HEK293 (cell line): ENCODE data around the gene DENND5A.

Experiments used
- CTCF ChIA-PET: fragments of 350-600 bp; formaldehyde crosslinking; extraction: SDS; loops from one replicate; lab custom pipeline; 2021; ENCODE audit warnings: antibody characterized with exemption; lab: Yijun Ruan, JAX
- POLR2A ChIA-PET: fragments of 300-600 bp; formaldehyde crosslinking; extraction: SDS; loops from one replicate; lab custom pipeline; 2020; ENCODE audit warnings: antibody characterized with exemption, inconsistent platforms; lab: Yijun Ruan, JAX
- H3K27ac ChIP-seq: fragments of 200-500 bp; sonication (Bioruptor generic); 2 replicates; pipeline ENCODE4 v1.5.1; 2014; ENCODE audit warnings: low read depth, low read length, control low read depth, inconsistent platforms; ENCODE audit errors: extremely low read depth
- H3K36me3 ChIP-seq, 2 experiments: fragments of 200-500 bp in 1 of 2; sonication (Bioruptor generic) in 1 of 2; 1 replicate in 1 of 2; 2 replicates in 1 of 2; pipeline ENCODE4 v1.5.1; 2014 to 2017; ENCODE audit warnings: inconsistent platforms in 2 of 2, low read length in 2 of 2; ENCODE audit not compliant: control insufficient read depth in 2 of 2, insufficient read depth in 1 of 2
- H3K4me1 ChIP-seq: fragments of 200-500 bp; sonication (Bioruptor generic); 2 replicates; pipeline ENCODE4 v1.5.1; 2014; ENCODE audit warnings: mild to moderate bottlenecking, low read length, inconsistent platforms; ENCODE audit not compliant: control insufficient read depth, insufficient read depth
- H3K4me3 ChIP-seq: 2 replicates; pipeline ENCODE4 v1.5.1; 2011; ENCODE audit warnings: low read depth, mild to moderate bottlenecking, control low read depth, low read length, moderate library complexity
- H3K9me3 ChIP-seq: fragments of 200-500 bp; sonication (Bioruptor generic); 2 replicates; pipeline ENCODE4 v1.5.1; 2014; ENCODE audit warnings: low read depth, low read length, inconsistent platforms; ENCODE audit not compliant: control insufficient read depth, insufficient read depth
- FEZF1 ChIP-seq: fragments of 450-650 bp; formaldehyde crosslinking; IDR thresholded peaks from 2 replicates; pipeline ENCODE4 v1.5.1; 2016; ENCODE audit warnings: missing biosample characterization, missing genetic modification characterization
- KLF8 ChIP-seq: fragments of 450-650 bp; formaldehyde crosslinking; IDR thresholded peaks from 2 replicates; pipeline ENCODE4 v1.5.1; 2016; ENCODE audit warnings: missing biosample characterization, missing genetic modification characterization
- OSR2 ChIP-seq: fragments of 450-650 bp; formaldehyde crosslinking; IDR thresholded peaks from 2 replicates; pipeline ENCODE4 v1.5.1; 2016; ENCODE audit warnings: missing biosample characterization, missing genetic modification characterization
- SCRT2 ChIP-seq: fragments of 450-650 bp; formaldehyde crosslinking; IDR thresholded peaks from 2 replicates; pipeline ENCODE4 v1.5.1; 2016; ENCODE audit warnings: missing biosample characterization, missing genetic modification characterization
- ZEB2 ChIP-seq: fragments of 450-650 bp; formaldehyde crosslinking; IDR thresholded peaks from 2 replicates; pipeline ENCODE4 v1.5.1; 2016; ENCODE audit warnings: missing biosample characterization, missing genetic modification characterization
- ZNF19 ChIP-seq: fragments of 450-650 bp; formaldehyde crosslinking; IDR thresholded peaks from 2 replicates; pipeline ENCODE4; 2016; ENCODE audit warnings: missing biosample characterization, missing genetic modification characterization, low read depth
- ZNF2 ChIP-seq: fragments of 450-650 bp; formaldehyde crosslinking; IDR thresholded peaks from 2 replicates; pipeline ENCODE4 v1.5.1; 2016; ENCODE audit warnings: missing biosample characterization, missing genetic modification characterization
- ZNF624 ChIP-seq: fragments of 450-650 bp; formaldehyde crosslinking; IDR thresholded peaks from 2 replicates; pipeline ENCODE4 v1.5.1; 2017; ENCODE audit warnings: missing biosample characterization, missing genetic modification characterization
- ZNF664 ChIP-seq: fragments of 450-650 bp; formaldehyde crosslinking; IDR thresholded peaks from 2 replicates; pipeline ENCODE4 v1.5.1; 2016; ENCODE audit warnings: missing biosample characterization, missing genetic modification characterization
- ZNF830 ChIP-seq: fragments of 450-650 bp; IDR thresholded peaks from 2 replicates; pipeline ENCODE4 v1.5.0; 2018; ENCODE audit warnings: missing biosample characterization, missing genetic modification characterization, low read depth, mild to moderate bottlenecking, moderate library complexity
- ZSCAN30 ChIP-seq: fragments of 450-650 bp; IDR thresholded peaks from 2 replicates; pipeline ENCODE4 v1.5.1; 2018; ENCODE audit warnings: missing biosample characterization, mild to moderate bottlenecking, missing genetic modification characterization, moderate library complexity
- ZXDB ChIP-seq: fragments of 450-650 bp; formaldehyde crosslinking; IDR thresholded peaks from 2 replicates; pipeline ENCODE4 v1.5.1; 2016; ENCODE audit warnings: missing biosample characterization, missing genetic modification characterization
- TF ChIP-seq, protein P1 (sequence below): IDR thresholded peaks from 2 replicates; pipeline ENCODE4 v1.6.1; 2011; ENCODE audit warnings: mild to moderate bottlenecking, low read depth, low read length, borderline replicate concordance
- TF ChIP-seq, protein P2 (sequence below): fragments of 450-650 bp; formaldehyde crosslinking; IDR thresholded peaks from 2 replicates; pipeline ENCODE4 v1.5.0; 2017; ENCODE audit warnings: missing biosample characterization, missing genetic modification characterization, borderline replicate concordance
- TF ChIP-seq, protein P3 (sequence below): fragments of 450-650 bp; formaldehyde crosslinking; IDR thresholded peaks from 2 replicates; pipeline ENCODE4 v1.5.1; 2017; ENCODE audit warnings: missing biosample characterization, missing genetic modification characterization
- TF ChIP-seq, protein P4 (sequence below): fragments of 450-650 bp; formaldehyde crosslinking; IDR thresholded peaks from 2 replicates; pipeline ENCODE4 v1.5.1; 2016; ENCODE audit warnings: missing biosample characterization, missing genetic modification characterization
- TF ChIP-seq, protein P5 (sequence below): fragments of 450-650 bp; formaldehyde crosslinking; IDR thresholded peaks from 2 replicates; pipeline ENCODE4 v1.5.1; 2017; ENCODE audit warnings: missing biosample characterization, mild to moderate bottlenecking, missing genetic modification characterization, moderate library complexity
- TF ChIP-seq, protein P6 (sequence below): fragments of 450-650 bp; formaldehyde crosslinking; IDR thresholded peaks from 2 replicates; pipeline ENCODE4 v1.5.1; 2016; ENCODE audit warnings: missing biosample characterization, missing genetic modification characterization

Gene DENND5A

DNA sequence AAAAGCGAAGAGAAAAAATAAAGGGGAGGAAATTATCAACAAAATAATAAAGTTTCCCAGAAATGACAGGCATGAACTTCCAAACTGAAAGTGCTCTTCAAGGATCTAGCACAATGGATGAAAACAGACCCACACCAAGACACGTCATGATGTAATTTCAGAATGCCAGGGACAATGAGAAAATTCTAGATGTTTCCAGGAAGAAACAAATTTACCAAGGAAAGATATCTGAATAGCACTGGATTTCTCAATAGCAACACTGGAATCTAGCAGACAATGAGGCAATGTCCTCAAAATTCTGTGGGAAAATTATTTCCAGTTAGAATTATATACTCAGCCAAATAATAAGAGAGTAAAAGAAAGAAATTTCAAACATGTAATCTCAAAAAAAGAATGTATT, 46.0 kb downstream of the DENND5A start:
- Histone ChIP-seq H3K4me3 (no peak overlapping the region), H3K9me3 (no peaks in the 10 kb centered on the region), H3K27ac (no peak overlapping the region), H3K4me1 (no peaks in the 10 kb centered on the region; the same call in 1 of the 2 replicates), H3K36me3 (no peaks in the 10 kb centered on the region)
- TF ChIP-seq ZNF830 (tag by site-specific recombination) (no peak), ZNF624 (tag by site-specific recombination) (peak; percentile 85; the same call in 1 of the 2 replicates)
- ChIA-PET CTCF (no interaction called here), POLR2A (no interaction called here)

DNA sequence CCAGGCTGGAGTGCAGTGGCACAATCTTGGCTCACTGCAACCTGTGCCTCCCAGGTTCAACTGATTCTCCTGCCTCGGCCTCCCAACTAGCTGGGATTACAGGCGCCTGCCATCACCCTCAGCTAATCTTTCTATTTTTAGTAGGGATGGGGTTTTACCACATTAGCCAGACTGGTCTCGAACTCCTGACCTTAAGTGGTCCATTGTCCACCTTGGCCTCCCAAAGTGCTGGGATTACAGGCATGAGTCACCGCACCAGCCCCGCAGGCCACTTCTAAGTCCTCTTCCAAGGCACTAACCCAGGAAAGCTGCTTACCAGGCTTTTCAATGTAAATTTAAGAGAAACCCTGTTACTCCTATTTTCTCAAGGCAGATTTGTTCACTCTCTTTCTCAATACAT, 50.4 kb downstream of the DENND5A start:
- Histone ChIP-seq H3K4me1 (no peaks in the 10 kb centered on the region; the same call in 1 of the 2 replicates), H3K9me3 (no peaks in the 10 kb centered on the region), H3K4me3 (no peak overlapping the region), H3K36me3 (no peaks in the 10 kb centered on the region), H3K27ac (no peak overlapping the region)
- ChIA-PET POLR2A (no interaction called here), CTCF (interaction anchor here (0.6 to 0.9 kb wide), 2 partner anchors 534 to 544 kb away, joined by 3 to 4 read pairs; no protein-coding TSS in a partner anchor)
- TF ChIP-seq ZXDB (tag by site-specific recombination) (no peak), FEZF1 (tag by site-specific recombination) (peak; percentile 33; the same call in 1 of the 2 replicates)

DNA sequence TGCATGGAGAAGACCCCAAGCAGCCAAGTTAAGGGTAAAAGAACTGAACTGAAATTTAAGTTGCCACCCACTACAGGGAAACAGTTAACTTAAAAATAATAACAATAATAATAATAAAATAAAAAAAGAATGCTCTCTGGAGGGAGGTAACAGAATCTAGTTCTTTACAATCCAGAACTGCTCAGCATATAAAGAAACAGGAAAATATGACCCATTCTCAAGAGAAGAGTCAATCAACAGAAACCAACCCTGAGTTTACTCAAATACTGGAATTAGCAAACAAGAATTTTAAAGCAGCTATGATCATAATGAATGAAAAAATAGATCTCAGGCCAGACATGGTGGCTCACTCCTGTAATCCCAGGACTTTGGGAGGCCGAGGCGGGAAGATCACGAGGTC, 53.8 kb downstream of the DENND5A start:
- Histone ChIP-seq H3K27ac (peak overlapping the region; percentile 7; the same call in 1 of the 2 replicates), H3K4me1 (no peaks in the 10 kb centered on the region; the same call in 1 of the 2 replicates), H3K4me3 (no peak overlapping the region), H3K9me3 (no peaks in the 10 kb centered on the region), H3K36me3 (no peaks in the 10 kb centered on the region)
- CTCF ChIA-PET, result interaction anchor here (0.8 kb wide), 1 partner anchor 14 kb away, joined by 5 read pairs; no protein-coding TSS in a partner anchor
- POLR2A ChIA-PET, result interaction anchor here (0.5 to 1.3 kb wide), 3 partner anchors 19 to 54 kb away, joined by 3 to 8 read pairs (median 8); partner anchors contain the start of gene DENND5A
- TF ChIP-seq ZNF19 (tag by site-specific recombination), result no peak
- TF ChIP-seq, protein P1, sequence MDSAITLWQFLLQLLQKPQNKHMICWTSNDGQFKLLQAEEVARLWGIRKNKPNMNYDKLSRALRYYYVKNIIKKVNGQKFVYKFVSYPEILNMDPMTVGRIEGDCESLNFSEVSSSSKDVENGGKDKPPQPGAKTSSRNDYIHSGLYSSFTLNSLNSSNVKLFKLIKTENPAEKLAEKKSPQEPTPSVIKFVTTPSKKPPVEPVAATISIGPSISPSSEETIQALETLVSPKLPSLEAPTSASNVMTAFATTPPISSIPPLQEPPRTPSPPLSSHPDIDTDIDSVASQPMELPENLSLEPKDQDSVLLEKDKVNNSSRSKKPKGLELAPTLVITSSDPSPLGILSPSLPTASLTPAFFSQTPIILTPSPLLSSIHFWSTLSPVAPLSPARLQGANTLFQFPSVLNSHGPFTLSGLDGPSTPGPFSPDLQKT, result no peak
- no peak for TF ChIP-seq ZNF664 (tag by site-specific recombination)
- no peak for TF ChIP-seq OSR2 (tag by site-specific recombination)
- no peak for TF ChIP-seq SCRT2 (tag by site-specific recombination)
- no peak for TF ChIP-seq ZSCAN30
- no peak for TF ChIP-seq KLF8
- TF ChIP-seq ZNF2 (tag by site-specific recombination), result no peak
- TF ChIP-seq, protein P2, sequence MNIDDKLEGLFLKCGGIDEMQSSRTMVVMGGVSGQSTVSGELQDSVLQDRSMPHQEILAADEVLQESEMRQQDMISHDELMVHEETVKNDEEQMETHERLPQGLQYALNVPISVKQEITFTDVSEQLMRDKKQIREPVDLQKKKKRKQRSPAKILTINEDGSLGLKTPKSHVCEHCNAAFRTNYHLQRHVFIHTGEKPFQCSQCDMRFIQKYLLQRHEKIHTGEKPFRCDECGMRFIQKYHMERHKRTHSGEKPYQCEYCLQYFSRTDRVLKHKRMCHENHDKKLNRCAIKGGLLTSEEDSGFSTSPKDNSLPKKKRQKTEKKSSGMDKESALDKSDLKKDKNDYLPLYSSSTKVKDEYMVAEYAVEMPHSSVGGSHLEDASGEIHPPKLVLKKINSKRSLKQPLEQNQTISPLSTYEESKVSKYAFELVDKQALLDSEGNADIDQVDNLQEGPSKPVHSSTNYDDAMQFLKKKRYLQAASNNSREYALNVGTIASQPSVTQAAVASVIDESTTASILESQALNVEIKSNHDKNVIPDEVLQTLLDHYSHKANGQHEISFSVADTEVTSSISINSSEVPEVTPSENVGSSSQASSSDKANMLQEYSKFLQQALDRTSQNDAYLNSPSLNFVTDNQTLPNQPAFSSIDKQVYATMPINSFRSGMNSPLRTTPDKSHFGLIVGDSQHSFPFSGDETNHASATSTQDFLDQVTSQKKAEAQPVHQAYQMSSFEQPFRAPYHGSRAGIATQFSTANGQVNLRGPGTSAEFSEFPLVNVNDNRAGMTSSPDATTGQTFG (tag by site-specific recombination), result no peak
- TF ChIP-seq, protein P3, sequence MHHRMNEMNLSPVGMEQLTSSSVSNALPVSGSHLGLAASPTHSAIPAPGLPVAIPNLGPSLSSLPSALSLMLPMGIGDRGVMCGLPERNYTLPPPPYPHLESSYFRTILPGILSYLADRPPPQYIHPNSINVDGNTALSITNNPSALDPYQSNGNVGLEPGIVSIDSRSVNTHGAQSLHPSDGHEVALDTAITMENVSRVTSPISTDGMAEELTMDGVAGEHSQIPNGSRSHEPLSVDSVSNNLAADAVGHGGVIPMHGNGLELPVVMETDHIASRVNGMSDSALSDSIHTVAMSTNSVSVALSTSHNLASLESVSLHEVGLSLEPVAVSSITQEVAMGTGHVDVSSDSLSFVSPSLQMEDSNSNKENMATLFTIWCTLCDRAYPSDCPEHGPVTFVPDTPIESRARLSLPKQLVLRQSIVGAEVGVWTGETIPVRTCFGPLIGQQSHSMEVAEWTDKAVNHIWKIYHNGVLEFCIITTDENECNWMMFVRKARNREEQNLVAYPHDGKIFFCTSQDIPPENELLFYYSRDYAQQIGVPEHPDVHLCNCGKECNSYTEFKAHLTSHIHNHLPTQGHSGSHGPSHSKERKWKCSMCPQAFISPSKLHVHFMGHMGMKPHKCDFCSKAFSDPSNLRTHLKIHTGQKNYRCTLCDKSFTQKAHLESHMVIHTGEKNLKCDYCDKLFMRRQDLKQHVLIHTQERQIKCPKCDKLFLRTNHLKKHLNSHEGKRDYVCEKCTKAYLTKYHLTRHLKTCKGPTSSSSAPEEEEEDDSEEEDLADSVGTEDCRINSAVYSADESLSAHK (tag by site-specific recombination), result no peak
- TF ChIP-seq, protein P4, sequence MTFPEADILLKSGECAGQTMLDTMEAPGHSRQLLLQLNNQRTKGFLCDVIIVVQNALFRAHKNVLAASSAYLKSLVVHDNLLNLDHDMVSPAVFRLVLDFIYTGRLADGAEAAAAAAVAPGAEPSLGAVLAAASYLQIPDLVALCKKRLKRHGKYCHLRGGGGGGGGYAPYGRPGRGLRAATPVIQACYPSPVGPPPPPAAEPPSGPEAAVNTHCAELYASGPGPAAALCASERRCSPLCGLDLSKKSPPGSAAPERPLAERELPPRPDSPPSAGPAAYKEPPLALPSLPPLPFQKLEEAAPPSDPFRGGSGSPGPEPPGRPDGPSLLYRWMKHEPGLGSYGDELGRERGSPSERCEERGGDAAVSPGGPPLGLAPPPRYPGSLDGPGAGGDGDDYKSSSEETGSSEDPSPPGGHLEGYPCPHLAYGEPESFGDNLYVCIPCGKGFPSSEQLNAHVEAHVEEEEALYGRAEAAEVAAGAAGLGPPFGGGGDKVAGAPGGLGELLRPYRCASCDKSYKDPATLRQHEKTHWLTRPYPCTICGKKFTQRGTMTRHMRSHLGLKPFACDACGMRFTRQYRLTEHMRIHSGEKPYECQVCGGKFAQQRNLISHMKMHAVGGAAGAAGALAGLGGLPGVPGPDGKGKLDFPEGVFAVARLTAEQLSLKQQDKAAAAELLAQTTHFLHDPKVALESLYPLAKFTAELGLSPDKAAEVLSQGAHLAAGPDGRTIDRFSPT (tag by site-specific recombination), result no peak
- TF ChIP-seq, protein P5, sequence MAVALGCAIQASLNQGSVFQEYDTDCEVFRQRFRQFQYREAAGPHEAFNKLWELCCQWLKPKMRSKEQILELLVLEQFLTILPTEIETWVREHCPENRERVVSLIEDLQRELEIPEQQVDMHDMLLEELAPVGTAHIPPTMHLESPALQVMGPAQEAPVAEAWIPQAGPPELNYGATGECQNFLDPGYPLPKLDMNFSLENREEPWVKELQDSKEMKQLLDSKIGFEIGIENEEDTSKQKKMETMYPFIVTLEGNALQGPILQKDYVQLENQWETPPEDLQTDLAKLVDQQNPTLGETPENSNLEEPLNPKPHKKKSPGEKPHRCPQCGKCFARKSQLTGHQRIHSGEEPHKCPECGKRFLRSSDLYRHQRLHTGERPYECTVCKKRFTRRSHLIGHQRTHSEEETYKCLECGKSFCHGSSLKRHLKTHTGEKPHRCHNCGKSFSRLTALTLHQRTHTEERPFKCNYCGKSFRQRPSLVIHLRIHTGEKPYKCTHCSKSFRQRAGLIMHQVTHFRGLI (tag by site-specific recombination), result no peak
- TF ChIP-seq ZEB2 (tag by site-specific recombination), result no peak
- no peak for TF ChIP-seq ZNF624 (tag by site-specific recombination)
- TF ChIP-seq, protein P6, sequence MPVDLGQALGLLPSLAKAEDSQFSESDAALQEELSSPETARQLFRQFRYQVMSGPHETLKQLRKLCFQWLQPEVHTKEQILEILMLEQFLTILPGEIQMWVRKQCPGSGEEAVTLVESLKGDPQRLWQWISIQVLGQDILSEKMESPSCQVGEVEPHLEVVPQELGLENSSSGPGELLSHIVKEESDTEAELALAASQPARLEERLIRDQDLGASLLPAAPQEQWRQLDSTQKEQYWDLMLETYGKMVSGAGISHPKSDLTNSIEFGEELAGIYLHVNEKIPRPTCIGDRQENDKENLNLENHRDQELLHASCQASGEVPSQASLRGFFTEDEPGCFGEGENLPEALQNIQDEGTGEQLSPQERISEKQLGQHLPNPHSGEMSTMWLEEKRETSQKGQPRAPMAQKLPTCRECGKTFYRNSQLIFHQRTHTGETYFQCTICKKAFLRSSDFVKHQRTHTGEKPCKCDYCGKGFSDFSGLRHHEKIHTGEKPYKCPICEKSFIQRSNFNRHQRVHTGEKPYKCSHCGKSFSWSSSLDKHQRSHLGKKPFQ, result no peak
